ENCODE measurements around the gene NTNG2. TPM values are rescaled to one million over a fixed set of nuclear protein-coding genes. Genes with fewer than 3 reads are reported as not detected.
A peak's percentile ranks its signal among the peaks of the same experiment; 100 is the strongest.
"Not testable (repeated sequence)": the region's sequence is repeated elsewhere in the genome, so short reads cannot be mapped to it uniquely, and the experiment has no call there.

Gene NTNG2, protein sequence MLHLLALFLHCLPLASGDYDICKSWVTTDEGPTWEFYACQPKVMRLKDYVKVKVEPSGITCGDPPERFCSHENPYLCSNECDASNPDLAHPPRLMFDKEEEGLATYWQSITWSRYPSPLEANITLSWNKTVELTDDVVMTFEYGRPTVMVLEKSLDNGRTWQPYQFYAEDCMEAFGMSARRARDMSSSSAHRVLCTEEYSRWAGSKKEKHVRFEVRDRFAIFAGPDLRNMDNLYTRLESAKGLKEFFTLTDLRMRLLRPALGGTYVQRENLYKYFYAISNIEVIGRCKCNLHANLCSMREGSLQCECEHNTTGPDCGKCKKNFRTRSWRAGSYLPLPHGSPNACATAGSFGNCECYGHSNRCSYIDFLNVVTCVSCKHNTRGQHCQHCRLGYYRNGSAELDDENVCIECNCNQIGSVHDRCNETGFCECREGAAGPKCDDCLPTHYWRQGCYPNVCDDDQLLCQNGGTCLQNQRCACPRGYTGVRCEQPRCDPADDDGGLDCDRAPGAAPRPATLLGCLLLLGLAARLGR
- 16.3 TPM for total RNA-seq

DNA sequence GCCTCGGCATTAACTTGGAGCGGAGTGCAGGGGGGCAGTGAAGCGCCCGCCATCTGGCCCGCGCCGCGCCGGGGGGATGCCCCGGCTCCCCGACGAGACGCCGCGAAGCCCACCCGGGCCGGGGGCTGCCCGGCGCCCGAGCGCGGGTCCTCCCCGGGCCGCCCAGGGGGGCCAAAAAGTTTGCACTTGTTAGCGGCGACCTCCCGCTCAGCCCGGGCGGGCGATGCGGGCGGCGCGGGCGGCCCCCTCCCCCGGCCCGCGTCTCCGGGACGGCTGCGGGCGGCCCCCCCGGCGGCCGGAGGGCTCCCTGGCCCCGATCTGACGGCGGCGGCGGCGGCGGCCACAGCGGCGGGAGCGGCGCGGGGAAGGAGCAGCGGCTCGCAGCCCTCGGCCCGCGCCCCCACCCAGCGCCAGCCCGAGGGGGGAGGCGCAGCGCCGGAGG, at the start of gene NTNG2:
Gene NTNG2, plus strand, starts transcription at position 316 of the 442 bp plus-strand sequence. CDS start 4,774 bp downstream, outside the sequence.
- no peak for FAIRE-seq
- DNase-seq (ENCODE audit: low spot score in 2 of 2): no peak

DNA sequence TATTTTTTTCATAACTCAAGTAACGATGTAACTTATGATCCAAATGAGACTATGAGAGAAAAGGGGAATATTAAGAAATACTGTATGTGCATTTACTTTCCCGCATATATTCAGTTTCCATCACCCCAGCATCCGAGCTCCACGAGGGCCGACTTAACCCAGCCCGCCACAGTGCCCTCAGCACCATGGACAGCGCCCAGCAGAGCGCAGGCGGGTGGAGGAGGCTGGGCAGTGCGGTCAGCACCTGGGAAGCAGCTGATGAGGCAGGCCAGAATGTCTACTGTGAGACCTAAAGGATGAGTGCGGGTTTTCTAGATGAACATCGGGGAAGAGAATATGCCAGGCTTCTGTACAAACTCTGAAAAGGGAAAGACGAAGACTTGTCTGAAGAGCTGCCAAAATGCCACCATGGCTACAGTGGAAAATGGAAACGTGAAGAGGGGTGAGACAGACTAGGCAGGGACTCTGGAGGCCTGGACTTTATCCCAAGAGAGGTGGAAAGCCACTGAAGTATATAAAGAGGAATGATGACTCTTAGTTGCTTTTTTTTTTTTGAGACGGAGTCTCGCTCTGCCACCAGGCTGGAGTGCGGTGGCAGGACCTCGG, 47.7 kb upstream of the NTNG2 start:
- DNase-seq (ENCODE audit: low spot score in 2 of 2) (peak; percentile 22 to 49), FAIRE-seq (no peak)

DNA sequence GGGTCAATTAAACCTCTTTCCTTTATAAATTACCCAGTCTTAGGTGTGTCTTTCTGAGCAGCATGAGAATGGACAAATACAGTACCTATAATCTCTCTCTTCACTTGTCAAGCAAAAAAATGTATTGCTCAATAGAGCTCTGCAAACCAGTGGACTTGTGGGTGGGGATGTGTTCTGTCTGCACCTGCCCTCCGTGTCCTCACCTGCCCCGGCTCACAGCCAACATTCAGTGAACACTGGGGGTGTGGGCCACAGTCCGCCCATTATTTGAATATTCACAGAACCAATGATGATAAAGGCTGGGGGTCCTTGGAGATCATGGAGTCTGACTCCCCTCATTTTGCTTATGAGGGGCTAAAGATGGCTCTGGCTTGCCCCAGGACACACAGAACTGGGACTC, 45.3 kb upstream of the NTNG2 start:
- FAIRE-seq: no peak
- DNase-seq (ENCODE audit: low spot score in 2 of 2): no peak

DNA sequence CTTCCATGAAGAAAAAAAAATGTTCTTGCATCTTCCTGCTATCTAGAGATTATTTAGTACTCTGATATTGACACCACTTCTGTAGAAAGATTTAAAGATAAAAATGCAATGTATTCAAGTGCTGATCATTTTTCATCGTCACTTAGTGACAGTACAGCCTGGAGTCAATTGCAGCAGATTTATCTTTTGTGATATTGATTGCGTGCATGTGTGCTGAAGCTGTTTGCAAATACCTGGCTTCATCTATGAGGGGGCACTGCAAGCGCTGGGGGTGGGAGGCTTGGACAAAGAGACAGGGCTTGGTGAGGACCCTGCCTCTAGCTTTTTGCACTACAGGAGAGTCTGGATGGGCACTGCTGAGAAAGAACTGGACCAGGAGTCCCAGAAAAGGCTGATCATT, 44.2 kb upstream of the NTNG2 start:
- FAIRE-seq (no peak), DNase-seq (ENCODE audit: low spot score in 2 of 2) (no peak)

DNA sequence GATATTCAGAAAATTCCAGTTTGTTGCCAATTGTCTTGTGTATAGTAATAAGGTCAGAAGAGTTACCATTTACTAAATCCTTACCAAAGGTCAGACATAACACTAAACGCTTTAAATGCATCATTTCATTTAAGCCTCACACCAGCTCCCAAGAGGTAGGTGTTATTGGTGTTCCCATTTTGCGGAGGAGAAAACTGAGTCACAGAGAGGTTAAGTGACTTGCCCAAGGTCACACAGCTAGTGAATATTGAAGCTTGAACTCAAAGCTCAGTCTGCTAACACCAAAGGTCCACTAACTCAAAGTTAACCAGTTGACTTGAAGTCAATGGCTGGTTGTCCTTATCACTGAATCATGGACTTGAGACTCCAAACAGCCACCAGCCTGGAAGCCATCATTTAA, 40.8 kb upstream of the NTNG2 start:
- FAIRE-seq (no peak), DNase-seq (ENCODE audit: low spot score in 2 of 2) (no peak)

DNA sequence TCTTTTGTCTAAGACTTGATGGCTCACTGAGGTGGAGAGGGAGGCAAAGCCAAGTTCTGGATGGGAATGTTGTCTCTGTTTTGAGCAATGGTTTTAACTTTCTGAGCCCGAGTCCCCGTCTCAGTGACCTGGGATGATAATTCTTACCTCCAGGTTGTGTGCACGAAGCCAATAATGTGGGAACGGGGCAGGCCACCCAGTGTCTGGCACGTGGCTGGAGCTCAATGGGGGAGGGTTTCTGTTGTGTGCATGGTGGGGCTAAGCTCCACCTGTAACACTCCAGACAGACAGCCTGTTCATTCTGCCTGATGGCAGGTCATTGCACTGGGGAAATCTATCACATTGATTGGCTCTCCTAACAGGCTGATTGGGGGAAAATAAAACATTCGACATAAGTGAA, 37.1 kb upstream of the NTNG2 start:
- DNase-seq (ENCODE audit: low spot score in 2 of 2): no peak
- no peak for FAIRE-seq

DNA sequence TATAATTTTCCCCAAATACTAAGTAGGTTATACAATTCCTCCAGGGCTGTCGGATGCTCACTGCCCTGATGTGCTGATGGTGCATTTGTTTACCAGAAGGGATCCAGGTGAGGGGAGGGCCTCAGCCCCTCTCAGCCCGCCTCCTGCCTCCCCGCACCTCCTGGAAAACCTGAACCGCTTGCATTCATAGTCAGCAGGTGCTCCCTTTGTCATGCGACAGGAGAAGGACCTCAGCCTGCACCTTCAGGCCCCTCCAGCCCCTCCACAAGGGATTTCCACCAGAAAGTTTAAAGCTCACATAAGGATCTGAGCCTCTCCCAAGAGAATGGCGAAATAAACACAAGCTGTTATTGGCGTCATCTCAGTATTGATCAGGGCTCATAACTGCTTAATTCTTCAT, 36.5 kb upstream of the NTNG2 start:
- DNase-seq (ENCODE audit: low spot score in 2 of 2) (no peak), FAIRE-seq (no peak)

DNA sequence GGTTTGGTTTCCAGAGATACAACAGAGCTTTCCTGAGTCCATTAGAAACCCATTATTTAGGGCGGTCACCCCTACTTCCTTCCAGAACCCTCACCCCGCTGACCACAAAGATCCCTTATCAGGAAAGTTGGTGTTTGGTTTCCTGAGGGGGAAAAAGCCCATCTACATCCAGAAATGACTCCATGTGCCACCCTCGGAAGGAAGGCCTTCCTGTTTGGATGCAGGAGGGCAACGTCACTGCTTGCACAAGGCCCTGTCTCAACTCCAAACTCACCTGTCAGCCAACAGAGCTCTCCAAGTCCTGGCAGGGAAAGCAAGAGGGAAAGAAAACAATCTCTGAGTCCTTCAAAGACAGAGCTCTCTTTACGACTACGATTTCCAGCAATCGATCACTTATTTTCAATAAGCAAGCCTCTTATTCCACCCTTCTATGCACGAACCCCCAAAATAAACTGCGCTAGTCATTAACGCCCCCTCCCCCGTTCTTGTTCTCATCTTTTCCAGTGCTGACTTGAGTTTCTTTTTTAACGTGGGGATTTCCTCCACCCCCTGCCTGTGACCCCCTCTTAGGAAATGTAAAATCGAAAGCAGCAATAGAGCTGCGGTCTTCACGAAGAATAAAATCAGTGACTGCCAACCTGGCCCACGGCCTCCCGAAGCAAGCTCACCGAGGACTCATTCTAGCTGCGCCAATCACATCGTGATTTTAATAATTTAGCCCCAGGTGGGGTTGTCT, 35.7 kb upstream of the NTNG2 start:
- no peak for FAIRE-seq
- DNase-seq (ENCODE audit: low spot score in 2 of 2): no peak

DNA sequence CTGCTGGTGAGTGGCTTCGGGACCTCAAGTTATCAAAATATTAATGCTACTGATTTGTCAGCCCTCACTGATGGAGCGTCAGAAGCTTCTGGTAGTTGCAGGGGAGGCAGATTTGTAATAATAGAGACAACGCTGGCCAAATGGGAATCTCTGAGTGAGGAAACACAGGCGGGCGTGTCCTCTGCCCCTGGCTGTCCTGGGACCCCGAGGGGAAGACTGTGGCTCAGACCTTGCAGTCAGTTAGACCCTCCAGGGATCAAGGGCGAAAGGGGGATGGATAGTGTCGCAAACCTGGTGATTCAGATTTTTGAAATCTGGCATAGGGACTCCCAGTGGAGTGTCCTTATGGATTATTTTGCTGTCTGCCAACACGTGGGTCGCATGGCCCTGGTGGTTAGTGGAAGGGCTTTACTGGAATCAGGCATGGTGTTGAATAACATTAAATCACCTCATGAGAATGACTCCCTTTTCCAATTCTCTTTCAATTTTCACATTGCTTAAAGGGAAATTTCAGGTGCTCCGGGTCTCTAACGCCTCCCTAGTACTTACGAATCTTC, 35.1 kb upstream of the NTNG2 start:
- no peak for DNase-seq (ENCODE audit: low spot score in 2 of 2)
- FAIRE-seq: no peak

DNA sequence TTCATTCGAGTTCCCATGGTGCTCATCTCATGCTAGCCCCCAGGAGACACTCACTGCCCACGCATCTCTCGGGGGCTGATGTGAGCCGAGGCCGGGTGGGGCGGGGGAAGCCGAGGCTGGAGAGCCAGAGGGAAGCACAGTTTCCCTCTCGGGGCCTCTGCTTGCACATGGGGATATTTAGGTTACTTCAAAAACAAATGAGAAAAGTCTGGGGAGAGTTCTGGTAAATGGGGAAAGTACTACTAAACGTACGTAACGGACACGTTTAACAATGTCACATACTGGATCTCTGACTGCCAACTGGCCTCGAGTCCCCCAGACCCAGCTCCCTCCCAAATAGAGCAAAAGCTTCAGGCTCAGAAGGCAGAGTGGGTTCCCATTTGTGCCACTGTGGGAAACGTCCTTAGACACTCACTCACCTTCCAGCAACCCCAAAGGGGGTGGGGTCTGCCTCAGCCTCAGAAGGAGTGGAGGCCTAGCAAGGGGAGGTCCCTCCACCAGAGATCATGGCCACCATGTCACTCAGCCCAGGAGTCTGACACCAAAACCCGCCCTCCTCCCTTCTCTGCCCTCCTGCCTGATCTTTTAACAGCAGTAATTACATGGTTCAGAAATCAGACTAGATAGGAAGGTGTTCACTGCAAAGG, 33.8 kb upstream of the NTNG2 start:
- FAIRE-seq: no peak
- no peak for DNase-seq (ENCODE audit: low spot score in 2 of 2)

DNA sequence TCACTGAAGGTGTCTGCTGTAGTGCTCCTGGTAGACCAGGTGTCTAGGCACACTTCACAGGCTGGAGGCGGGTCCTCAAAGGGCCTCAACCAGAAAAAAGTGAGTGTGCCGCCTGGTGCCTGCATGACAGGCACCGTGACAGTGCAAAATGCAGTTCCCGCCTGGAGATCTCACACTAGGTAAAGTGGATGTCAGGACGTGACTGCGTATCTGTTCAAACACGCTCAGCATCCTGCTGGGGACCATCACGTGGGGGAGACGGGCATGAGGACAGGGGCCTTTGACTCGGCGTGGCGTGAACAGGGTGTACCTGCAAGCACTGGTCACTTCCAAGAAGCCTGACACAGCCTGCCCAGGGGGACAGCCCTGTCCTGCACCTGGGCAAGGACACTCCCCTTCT, 32.3 kb upstream of the NTNG2 start:
- no peak for FAIRE-seq
- no peak for DNase-seq (ENCODE audit: low spot score in 2 of 2)

DNA sequence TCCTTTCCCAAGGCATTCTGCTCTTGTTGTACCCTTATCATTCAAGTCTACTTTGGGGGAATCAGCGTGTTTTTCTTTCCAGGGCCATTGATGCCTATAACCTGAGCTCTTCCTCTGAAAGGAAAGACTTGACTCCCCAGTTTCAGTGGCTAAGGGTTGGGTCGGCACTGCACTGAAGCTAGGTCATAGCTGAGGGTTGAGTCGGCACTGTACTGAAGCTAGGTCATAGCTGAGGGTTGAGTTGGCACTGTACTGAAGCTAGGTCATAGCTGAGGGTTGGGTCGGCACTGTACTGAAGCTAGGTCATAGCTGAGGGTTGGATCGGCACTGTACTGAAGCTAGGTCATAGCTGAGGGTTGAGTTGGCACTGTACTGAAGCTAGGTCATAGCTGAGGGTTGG, 27.8 kb upstream of the NTNG2 start:
- not testable (repeated sequence) for FAIRE-seq; DNase-seq (ENCODE audit: low spot score in 2 of 2)

DNA sequence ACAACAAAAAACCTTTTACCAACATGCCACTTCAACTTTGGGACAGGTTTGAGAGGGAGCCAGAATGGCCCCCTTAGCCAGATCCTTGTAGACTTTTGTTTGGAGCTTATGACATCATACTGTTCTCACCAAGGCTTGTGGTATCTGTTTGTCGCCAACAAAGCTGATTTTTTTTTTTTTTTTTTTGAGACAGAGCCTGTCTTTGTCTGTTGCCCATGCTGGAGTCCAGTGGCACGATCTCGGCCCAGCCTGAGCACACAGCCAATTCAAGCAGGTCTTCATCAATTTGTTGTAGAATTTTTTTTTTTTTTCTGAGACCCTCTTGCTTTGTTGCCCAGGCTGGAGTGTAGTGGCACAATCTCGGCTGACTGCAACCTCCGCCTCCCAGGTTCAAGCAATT, 26.4 kb upstream of the NTNG2 start:
- DNase-seq (ENCODE audit: low spot score in 2 of 2) (no peak), FAIRE-seq (peak; percentile 23)

DNA sequence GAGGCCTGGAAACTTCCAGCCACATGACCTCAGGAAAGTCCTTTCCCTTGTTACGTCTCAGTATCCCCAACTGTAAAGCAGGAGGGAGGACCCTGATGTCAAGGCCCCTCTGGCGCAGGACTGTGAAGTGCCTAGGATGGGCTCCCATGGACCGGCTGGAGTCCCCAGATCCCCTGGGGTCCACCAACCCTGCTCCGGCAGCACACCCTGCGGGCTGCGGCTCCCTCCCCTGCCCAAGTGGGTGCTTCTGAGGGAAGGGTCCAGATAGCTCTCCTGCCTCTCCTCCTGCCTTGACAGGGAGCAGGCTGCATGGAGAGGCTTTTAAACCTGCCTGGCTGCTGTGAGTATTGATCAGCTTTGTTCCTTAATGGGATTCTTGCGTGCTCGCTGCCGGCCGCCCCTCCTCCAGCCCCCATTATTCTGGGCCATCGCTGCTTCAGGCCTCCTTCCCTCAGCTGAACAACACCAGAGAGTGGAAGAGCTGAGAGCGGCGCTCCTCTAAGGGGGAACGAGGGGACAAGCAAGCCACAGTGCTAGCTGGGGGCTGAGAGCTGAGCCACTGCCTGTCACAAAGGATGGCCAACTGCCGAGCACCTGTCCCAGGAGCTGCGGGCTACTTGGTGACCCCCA, 25.6 kb upstream of the NTNG2 start:
- no peak for DNase-seq (ENCODE audit: low spot score in 2 of 2)
- no peak for FAIRE-seq

DNA sequence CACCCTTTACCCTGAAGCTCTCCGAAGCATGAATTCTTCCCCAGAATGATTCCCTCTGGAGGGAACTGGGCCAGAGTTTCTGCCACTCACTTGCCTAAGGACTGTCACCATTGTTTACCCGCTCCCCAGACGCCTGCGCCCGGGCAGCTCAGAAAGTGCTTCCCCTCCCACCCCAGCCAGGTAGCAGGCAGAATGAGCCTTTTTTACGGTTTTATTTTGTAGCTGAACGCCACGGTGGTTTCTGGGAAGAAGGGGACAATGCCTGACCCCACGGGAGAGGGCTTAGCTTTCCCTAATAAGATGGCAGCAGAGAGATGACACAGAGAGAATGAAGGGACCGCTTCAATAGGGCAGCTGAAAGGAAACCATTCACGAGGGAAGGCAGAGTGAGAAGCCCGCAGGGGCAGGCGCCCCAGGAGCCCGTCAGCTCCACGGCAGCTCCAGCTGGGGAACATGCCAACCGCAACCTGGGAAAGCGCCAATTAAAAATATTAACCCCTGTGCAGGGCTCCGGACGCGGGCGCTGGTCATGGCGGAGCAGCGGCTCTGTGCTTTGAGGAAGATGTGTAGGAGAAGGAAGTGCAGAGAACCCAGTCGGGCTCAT, 20.4 kb upstream of the NTNG2 start:
- no peak for FAIRE-seq
- DNase-seq (ENCODE audit: low spot score in 2 of 2): peak; percentile 61 to 66

DNA sequence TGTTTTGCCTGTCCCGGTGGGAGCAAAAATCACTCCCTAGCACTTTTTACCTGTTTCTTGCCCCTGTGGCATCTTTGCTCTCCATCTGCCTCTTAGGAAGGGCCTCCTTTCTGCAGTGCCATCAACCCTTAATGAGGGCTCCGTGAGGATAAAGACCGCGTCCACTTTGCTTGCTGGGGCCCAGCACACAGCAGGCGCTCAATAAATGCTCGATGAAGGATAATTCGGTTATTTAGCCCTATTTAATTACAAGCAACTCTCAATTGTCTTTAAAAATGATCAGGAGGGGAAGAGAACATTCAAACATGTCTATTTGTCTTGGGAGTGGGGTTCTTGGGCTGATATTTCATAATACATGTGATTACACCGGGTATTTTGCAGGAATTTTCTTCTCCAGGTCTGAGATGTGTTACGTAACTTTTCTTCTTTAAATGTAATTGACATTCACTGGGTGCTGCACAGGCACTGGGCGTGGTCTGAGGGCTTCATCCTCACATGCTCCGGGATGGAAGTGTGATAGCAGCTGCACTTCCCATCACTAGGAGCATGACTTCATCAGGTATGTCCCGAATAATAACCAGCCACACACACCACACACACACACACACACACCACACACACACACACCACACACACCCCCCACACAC, 19.8 kb upstream of the NTNG2 start:
- FAIRE-seq (no peak), DNase-seq (ENCODE audit: low spot score in 2 of 2) (no peak)

DNA sequence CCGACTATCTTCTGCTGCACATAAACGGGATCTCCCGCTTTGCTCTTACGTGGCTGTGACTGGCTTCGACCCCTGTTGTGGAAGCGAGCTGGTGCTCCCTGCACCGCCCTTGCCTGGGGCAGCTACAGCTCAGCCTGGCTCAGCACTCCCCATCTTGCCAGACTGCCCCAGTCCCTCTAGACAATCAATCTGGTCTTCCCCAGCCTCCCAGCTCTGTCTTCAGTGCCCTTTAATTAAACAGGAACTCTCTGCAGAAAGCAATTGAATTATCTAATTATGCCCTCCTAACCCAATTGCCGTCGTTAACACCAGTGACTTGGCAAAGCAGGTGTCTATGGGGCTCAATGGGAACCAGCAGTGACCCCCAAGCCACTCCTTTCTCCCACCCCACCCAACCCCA, 18.9 kb upstream of the NTNG2 start:
- FAIRE-seq (no peak), DNase-seq (ENCODE audit: low spot score in 2 of 2) (no peak)

DNA sequence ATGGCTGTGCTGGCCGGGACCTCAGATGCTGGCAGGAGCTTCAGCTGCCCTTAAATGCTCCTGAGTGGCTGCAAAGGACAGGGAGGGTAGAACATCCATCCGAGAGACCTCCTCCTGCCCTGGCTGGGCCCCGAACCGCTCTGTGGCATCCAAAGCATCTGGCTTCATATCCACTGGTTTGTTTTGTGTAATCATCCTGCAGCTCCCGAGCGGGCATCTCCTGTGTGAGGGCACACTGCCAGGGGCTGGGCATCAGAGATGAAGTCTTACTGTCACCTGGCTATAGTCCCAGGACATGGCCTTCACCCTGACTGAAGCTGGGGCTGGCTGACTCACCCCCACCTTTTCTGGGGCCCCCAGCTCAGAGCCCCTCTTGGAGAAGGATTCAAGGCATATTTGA, 18.5 kb upstream of the NTNG2 start:
- no peak for DNase-seq (ENCODE audit: low spot score in 2 of 2)
- no peak for FAIRE-seq
